A549 treated with dexamethasone at 1 μM for 4 hours (cell line): ENCODE measurements around the gene C13orf46. TPM values are rescaled to one million over a fixed set of nuclear protein-coding genes. Genes with fewer than 3 reads are reported as not detected.

Experiments used
- total RNA-seq: library from RNA; stranded (reverse); fragments of 200-300 nt; extraction: Qiagen RNA extraction; gene quantifications from 5 replicates; pipeline ENCODE4 v1.2.3, GENCODE V29; 2022

C13orf46 gene
- 0.10 to 0.26 TPM (median 0.19 TPM) in 5 replicates for total RNA-seq

GRCh38 chr13:113973218-113974164, at the start of gene C13orf46:
TSS of gene C13orf46 (minus strand) at chr13:113974076. CDS start at chr13:113973997, 79 bp downstream.

Other genes with a start within 250 kb of the C13orf46 start
- gene TMEM255B, start 214.8 kb downstream of the C13orf46 start, total RNA-seq, result 0.87 to 1.3 TPM (median 0.93 TPM) in 5 replicates
- gene GAS6, start 110.0 kb downstream of the C13orf46 start, total RNA-seq, result 6.5 to 9.5 TPM (median 8.3 TPM) in 5 replicates
- 8.5 to 11.6 TPM (median 10.0 TPM) in 5 replicates for gene RASA3, start 158.5 kb upstream of the C13orf46 start, total RNA-seq
- not detected in 5 replicates for gene CFAP97D2, start 205.2 kb upstream of the C13orf46 start, total RNA-seq